K562 (cell line): ENCODE data around the gene LYPD4. TPM values are rescaled to one million over a fixed set of nuclear protein-coding genes. Genes with fewer than 3 reads are reported as not detected.

Experiments
- ATAC-seq: fragments of 200-7000 bp; cut with Tn5 transposase; 3 replicates; pipeline ENCODE4 v1.9.1; 2020; ENCODE audit warnings: moderate library complexity
- Bru-seq: library from RNA; stranded (reverse); fragments of 400-500 nt; gene quantifications from one replicate; lab custom pipeline; 2021; lab: Mats Ljungman, UMichigan
- BruChase-seq, 2 experiments: library from RNA; stranded (reverse); fragments of 400-500 nt; gene quantifications; one replicate each; lab custom pipeline; 2021; lab: Mats Ljungman, UMichigan
- BruUV-seq: library from RNA; stranded (reverse); fragments of 400-500 nt; replicated peaks from 2 replicates; lab custom pipeline; 2021; lab: Mats Ljungman, UMichigan
- CTCF ChIA-PET: fragments of 300-600 bp; formaldehyde crosslinking; extraction: SDS; loops from one replicate; lab custom pipeline; 2021; ENCODE audit warnings: low intra/inter-chr PET ratio; lab: Yijun Ruan, JAX
- POLR2A ChIA-PET: fragments of 300-600, 350-650 bp; sonication (Branson Sonifier 250); formaldehyde crosslinking; extraction: SDS; loops from one replicate; lab custom pipeline; 2021; ENCODE audit warnings: antibody characterized with exemption, inconsistent platforms; lab: Yijun Ruan, JAX
- DNase-seq, 4 experiments: peaks; one replicate each; pipeline versions ENCODE4 v3.0.0 to v3.0.0-alpha.2; 2011 to 2018; ENCODE audit warnings: low spot score in 3 of 4, mixed read lengths in 3 of 4; ENCODE audit errors: extremely low read depth in 1 of 4
- FAIRE-seq: peaks from 2 replicates; lab custom pipeline; 2011; peaks lifted over from hg19 to GRCh38; lab: Jason Lieb, UNC
- H2AFZ ChIP-seq: 2 replicates; pipeline ENCODE4 v1.6.0; 2011; ENCODE audit warnings: low read depth, low read length, control low read depth, inconsistent platforms
- H3K27ac ChIP-seq: fragments of 200-600 bp; 3 replicates; pipeline ENCODE4 v1.8.0; 2011; ENCODE audit warnings: low read depth, mild to moderate bottlenecking, control low read depth, inconsistent platforms, low read length, moderate library complexity, mixed read lengths; ENCODE audit errors: extremely low read depth
- H3K27me3 ChIP-seq, 2 experiments: fragments of 300-600 bp in 1 of 2; 2 replicates in 1 of 2; 3 replicates in 1 of 2; pipeline versions ENCODE4 v1.6.0 to v1.8.0; 2011; ENCODE audit warnings: inconsistent platforms in 2 of 2, low read length in 2 of 2, mild to moderate bottlenecking in 1 of 2, mixed read lengths in 1 of 2, moderate library complexity in 1 of 2; ENCODE audit not compliant: control insufficient read depth in 2 of 2, insufficient read depth in 2 of 2
- H3K36me3 ChIP-seq: fragments of 300-600 bp; 3 replicates; pipeline ENCODE4 v1.8.0; 2011; ENCODE audit warnings: mild to moderate bottlenecking, low read length, inconsistent platforms; ENCODE audit not compliant: control insufficient read depth, insufficient read depth
- H3K4me1 ChIP-seq, 2 experiments: fragments of 200-600 bp in 1 of 2; replicated peaks in 1 of 2; 2 replicates in 1 of 2; 3 replicates in 1 of 2; pipeline versions ENCODE4 v1.5.1 to v1.8.0; 2011; ENCODE audit warnings: inconsistent platforms in 2 of 2, low read length in 2 of 2, mild to moderate bottlenecking in 1 of 2, mixed read lengths in 1 of 2, moderate library complexity in 1 of 2; ENCODE audit not compliant: control insufficient read depth in 2 of 2, insufficient read depth in 2 of 2
- H3K4me2 ChIP-seq: 2 replicates; pipeline ENCODE4 v1.6.1; 2011; ENCODE audit warnings: low read length, control low read depth, inconsistent platforms, mixed read lengths; ENCODE audit not compliant: insufficient read depth
- H3K4me3 ChIP-seq: fragments of 200-600 bp; sonication (generic), shearing (Covaris generic); 2 replicates; pipeline ENCODE4 v1.5.1; 2016; ENCODE audit warnings: control low read depth, inconsistent platforms
- H3K79me2 ChIP-seq: fragments of 200-600 bp; 3 replicates; pipeline ENCODE4 v1.8.0; 2011; ENCODE audit warnings: low read length, inconsistent platforms; ENCODE audit not compliant: control insufficient read depth, insufficient read depth
- H3K9ac ChIP-seq, 2 experiments: 2 replicates each; pipeline versions ENCODE4 v1.6.0 to v1.6.1; 2011; ENCODE audit warnings: low read depth in 2 of 2, low read length in 2 of 2, control low read depth in 1 of 2, inconsistent platforms in 1 of 2, mild to moderate bottlenecking in 1 of 2, mixed read lengths in 1 of 2; ENCODE audit not compliant: insufficient read depth in 1 of 2
- H3K9me1 ChIP-seq: one replicate; pipeline ENCODE4 v1.6.0; 2011; ENCODE audit warnings: inconsistent platforms, mild to moderate bottlenecking, low read length, moderate library complexity; ENCODE audit not compliant: control insufficient read depth, insufficient read depth
- H3K9me3 ChIP-seq: replicated peaks from 2 replicates; pipeline ENCODE4 v1.5.1; 2011; ENCODE audit warnings: low read depth, low read length, inconsistent platforms; ENCODE audit not compliant: control insufficient read depth, insufficient read depth
- H4K20me1 ChIP-seq: replicated peaks from 2 replicates; pipeline ENCODE4 v1.6.1; 2011; ENCODE audit warnings: low read length, inconsistent platforms, mixed read lengths; ENCODE audit not compliant: control insufficient read depth, insufficient read depth
- BMI1 ChIP-seq: fragments of 150-350 bp; IDR thresholded peaks from 2 replicates; pipeline ENCODE4 v1.6.1; 2014; ENCODE audit warnings: low read length
- CAMTA2 ChIP-seq: fragments of 250-450 bp; sonication (Bioruptor Pico); conservative IDR thresholded peaks from 2 replicates; pipeline ENCODE4 v1.5.1; 2022
- CBX3 ChIP-seq, 2 experiments: IDR thresholded peaks; 1 replicate in 1 of 2; 2 replicates in 1 of 2; pipeline ENCODE4 v1.6.1; 2012; ENCODE audit warnings: inconsistent platforms in 2 of 2, low read length in 2 of 2, borderline replicate concordance in 1 of 2, control low read depth in 1 of 2
- L3MBTL2 ChIP-seq: fragments of 450-650 bp; IDR thresholded peaks from 2 replicates; pipeline ENCODE4 v1.6.1; 2016; ENCODE audit warnings: mild to moderate bottlenecking, moderate library complexity
- MAFG ChIP-seq: fragments of 450-650 bp; conservative IDR thresholded peaks from 2 replicates; pipeline ENCODE4 v1.6.1; 2016; ENCODE audit warnings: missing genetic modification characterization, missing compliant biosample characterization
- MLLT1 ChIP-seq, 2 experiments: fragments of 450-650 bp; IDR thresholded peaks; 2 replicates each; pipeline ENCODE4 v1.6.1; 2016
- MXI1 ChIP-seq: IDR thresholded peaks from 2 replicates; pipeline ENCODE4 v1.6.1; 2011; ENCODE audit warnings: low read depth, mild to moderate bottlenecking, improper control_type of control experiment, low read length
- NRF1 ChIP-seq, 2 experiments: fragments of 450-650 bp; IDR thresholded peaks in 1 of 2; conservative IDR thresholded peaks in 1 of 2; 2 replicates each; pipeline ENCODE4 v1.6.1; 2014; ENCODE audit warnings: mild to moderate bottlenecking in 2 of 2
- PKNOX1 ChIP-seq: fragments of 450-650 bp; IDR thresholded peaks from 2 replicates; pipeline ENCODE4 v1.6.1; 2016
- POLR3G ChIP-seq: IDR thresholded peaks from 2 replicates; pipeline ENCODE4 v1.6.1; 2011; ENCODE audit not compliant: insufficient read length, insufficient replicate concordance; ENCODE audit errors: extremely low read depth
- PRMT5 ChIP-seq: sonication (generic); formaldehyde crosslinking; IDR thresholded peaks from 2 replicates; pipeline ENCODE4 v1.5.0; 2020; ENCODE audit warnings: missing genetic modification reagents
- RFX5 ChIP-seq: IDR thresholded peaks from 2 replicates; pipeline ENCODE4 v1.6.1; 2011; ENCODE audit warnings: low read depth, mild to moderate bottlenecking, improper control_type of control experiment, low read length
- SMARCA5 ChIP-seq: fragments of 450-650 bp; IDR thresholded peaks from 2 replicates; pipeline ENCODE4 v1.6.1; 2016
- ZNF3 ChIP-seq: fragments of 250-450 bp; sonication (Bioruptor Pico); IDR thresholded peaks from 2 replicates; pipeline ENCODE4 v1.5.0; 2021; ENCODE audit warnings: mild to moderate bottlenecking, moderate library complexity
- ZNF512 ChIP-seq: IDR thresholded peaks from 2 replicates; pipeline ENCODE4 v1.6.1; 2016; ENCODE audit warnings: missing genetic modification characterization, missing compliant biosample characterization
- WGBS: fragments of 100-300 bp; shearing (Covaris generic); methylation state at CpG from one replicate; pipeline ENCODE4 v1.1.6; 2016; ENCODE audit warnings: low coverage, mixed read lengths; ENCODE audit not compliant: insufficient coverage; ENCODE audit errors: missing lambda C conversion rate; 5-methylcytosine and 5-hydroxymethylcytosine counted together
- in situ Hi-C: fragments of 300-500 bp; cut with MboI; formaldehyde crosslinking; loops from 4 replicates; pipeline ENCODE4 v1.15.0; 2018; ENCODE audit warnings: inconsistent platforms, mixed read lengths
- intact Hi-C: fragments of 100-400 bp; cut with micrococcal nuclease; formaldehyde crosslinking; loops from 2 replicates; pipeline ENCODE4 v1.14.2; 2022
- long read RNA-seq, 3 experiments: library from polyadenylated mRNA in 2 of 3; library from RNA in 1 of 3; unstranded in 2 of 3; stranded (forward) in 1 of 3; transcript quantifications; one replicate each; pipeline ENCODE4 v2.0.0, GENCODE V29; 2019 to 2022
- polyA minus RNA-seq, 3 experiments: library from RNA; depleted of rRNA, polyadenylated mRNA; stranded (reverse); fragments of >200 nt; gene quantifications; 2 replicates each; pipeline ENCODE4 v1.2.3, GENCODE V29; 2011
- polyA plus RNA-seq, 8 experiments: library from polyadenylated mRNA; depleted of rRNA in 4 of 8; stranded (reverse) in 5 of 8; unstranded in 3 of 8; fragments of >200 nt; fragmentation: Nextera tagmentation in 2 of 8; fragmentation: Illumina TruSeq in 1 of 8; extraction: Ambion mirVana in 2 of 8; extraction: Trizol in 1 of 8; gene quantifications; 2 replicates each; pipeline versions ENCODE4 v1.2.1 to v1.2.3, GENCODE V29; 2011 to 2014; ENCODE audit warnings: inconsistent platforms in 1 of 8, missing spikeins in 1 of 8
- total RNA-seq, 7 experiments: library from RNA; depleted of rRNA in 6 of 7; stranded (reverse); fragments of >200 nt in 6 of 7; fragmentation: Illumina TruSeq in 2 of 7; extraction: Trizol in 2 of 7; gene quantifications; 2 replicates each; pipeline versions ENCODE4 v1.2.1 to v1.2.3, GENCODE V29; 2011 to 2021; ENCODE audit warnings: low replicate concordance in 1 of 7

Gene LYPD4
- not detected in 2 replicates for total RNA-seq (2011; cell fraction: chromatin; rRNA removed; ENCODE audit: low replicate concordance)
- total RNA-seq (2011; cell fraction: nucleolus; rRNA removed) = not detected in 2 replicates
- not detected in 2 replicates for total RNA-seq (2011; cell fraction: nucleoplasm; rRNA removed)
- total RNA-seq (2014; rRNA removed) (0.29 TPM in 1 of 2 replicates, not detected in the other), total RNA-seq (2014; rRNA removed; fragmentation: Illumina TruSeq; extraction: Trizol) (not detected in 2 replicates), total RNA-seq (2015; rRNA removed; fragmentation: Illumina TruSeq; extraction: Trizol) (not detected in 2 replicates), total RNA-seq (2021) (not detected in 2 replicates), polyA plus RNA-seq (2011; rRNA removed) (not detected in 2 replicates), polyA plus RNA-seq (2014; fragmentation: Illumina TruSeq; extraction: Trizol) (not detected in 2 replicates), polyA plus RNA-seq (2014; fragmentation: Nextera tagmentation; extraction: Ambion mirVana) (under 1 TPM in 1 of 2 experiments, not detected in 1; 0.11 TPM), polyA plus RNA-seq (2014; rRNA removed) (not detected in 2 replicates), polyA minus RNA-seq (2011; rRNA and poly(A)+ RNA removed) (not detected in 2 replicates), Bru-seq, nascent RNA (not detected), BruChase-seq, experiment 1, labeled RNA remaining after a 2-hour chase (percentile 15 among the genes with signal in this experiment), BruChase-seq, experiment 2, labeled RNA remaining after a 6-hour chase (percentile 15 among the genes with signal in this experiment)
- 0.06 TPM in 1 of 2 replicates, not detected in the other for polyA plus RNA-seq (2011; cell fraction: cytosol; rRNA removed)
- not detected in 2 replicates for polyA plus RNA-seq (2011; cell fraction: nucleus; rRNA removed)
- polyA plus RNA-seq (2012) = 0.04 and 0.78 TPM in 2 replicates
- not detected in 2 replicates for polyA minus RNA-seq (2011; cell fraction: cytosol; rRNA and poly(A)+ RNA removed)
- not detected in 2 replicates for polyA minus RNA-seq (2011; cell fraction: nucleus; rRNA and poly(A)+ RNA removed)
- long read RNA-seq, experiment 1 = 0 reads
- long read RNA-seq, experiment 2 = 0 reads
- long read RNA-seq, experiment 3 = 0 reads

- H3K4me1 ChIP-seq = peaks cover 22 to 31% of the 10 kb centered on the region in 2 experiments; a peak in 4 of 5 replicates
- intact Hi-C loops = no loop called here
- no peaks in the 10 kb centered on the region for H3K79me2 ChIP-seq
- peak within 1 kb of the TSS; percentile 66 for H2AFZ ChIP-seq
- in situ Hi-C loops = no loop called here
- peaks cover 2% of the 10 kb centered on the region; the same call in 1 of the 2 replicates for H3K9me3 ChIP-seq
- FAIRE-seq (no peak), DNase-seq (peak in 3 of 4 experiments; percentile 51 to 65 (median 55)), ATAC-seq (peak; percentile 69)
- ChIA-PET CTCF (no interaction called here), POLR2A (interaction anchor here (1.4 kb wide), 1 partner anchor 15 kb away, joined by 6 read pairs; the partner anchor contains the start of gene RPS19)
- BruUV-seq = no TSS peak
- no peaks in the 10 kb centered on the region for H3K27me3 ChIP-seq
- peak within 1 kb of the TSS; percentile 53 for H3K4me2 ChIP-seq
- no peaks in the 10 kb centered on the region for H4K20me1 ChIP-seq
- WGBS = 74% methylated on average over 23 of the region's 30 CpGs
- H3K27ac ChIP-seq = no peak within 1 kb of the TSS
- no peaks in the 10 kb centered on the region for H3K36me3 ChIP-seq
- no peak within 1 kb of the TSS; a peak in 1 of 4 replicates for H3K9ac ChIP-seq
- no peaks in the 10 kb centered on the region for H3K9me1 ChIP-seq
- H3K4me3 ChIP-seq = no peak within 1 kb of the TSS
- TF ChIP-seq CBX3 (IDR thresholded peaks at IDR 0.05; ENCODE audit: borderline replicate concordance in 1 of 2, low read length in 2 of 2) (peak in 1 of 2 experiments; percentile 20; a peak in 1 of 3 replicates), MLLT1 (IDR thresholded peaks at IDR 0.05) (no peak), PKNOX1 (no peak), SMARCA5 (no peak), MXI1 (no peak), L3MBTL2 (peak; percentile 79), ZNF3 (no peak), POLR3G (no peak), MAFG (tag) (no peak), BMI1 (no peak), CAMTA2 (CRISPR knock-in tag) (no peak), RFX5 (no peak), PRMT5 (CRISPR knock-in tag) (no peak), ZNF512 (tag) (no peak), NRF1 (conservative IDR thresholded peaks at IDR 0.05 in 1 of 2, IDR thresholded peaks at IDR 0.05 in 1 of 2) (no peak)
Measured at GRCh38 chr19:41844601-41845000, at the start of gene LYPD4. LYPD4 (minus strand) TSS chr19:41844683; CDS start chr19:41839285, 5,398 bp downstream.
